Measurements from ENCODE around the gene TMEM120A.

- TF ChIP-seq CTCF (IDR thresholded peaks at IDR 0.05) (no peak), REST (IDR thresholded peaks at IDR 0.05; ENCODE audit: insufficient read depth in 1 of 2, low read depth in 2 of 2, low read length in 1 of 2) (no peak)
Observed at GRCh38 chr7:75987026-75987804, 7.2 kb downstream of the TMEM120A start.

Measured in Panc1 (cell line).